Stimulated activated CD8-positive, alpha-beta memory T cell treated with anti-CD3 and anti-CD28 coated beads, Interleukin-7, amount 100 ng/mL, for 4 hours (primary cell): ENCODE measurements around the gene PKDCC.

Experiments
- DNase-seq, 2 donors: peaks; one replicate each; pipeline ENCODE4 v3.0.0-alpha.2; 2020; ENCODE audit warnings: low read depth in 2 of 2

The PKDCC gene

GRCh38 chr2:42047488-42048298 is at the start of gene PKDCC:
PKDCC (plus strand) TSS chr2:42048021; CDS start chr2:42048200, 179 bp downstream.
- peak in 1 of 2 donors; percentile 31 for DNase-seq

GRCh38 chr2:41998186-41999127 is 49.4 kb upstream of the PKDCC start:
- no peak for DNase-seq

- no peak for DNase-seq
Measured at GRCh38 chr2:41999128-41999480, 48.7 kb upstream of the PKDCC start.

GRCh38 chr2:41999592-42000281 is 48.1 kb upstream of the PKDCC start:
- no peak for DNase-seq

- no peak for DNase-seq
Measured at GRCh38 chr2:42001711-42002201, 46.1 kb upstream of the PKDCC start.

GRCh38 chr2:42007551-42007950 is 40.3 kb upstream of the PKDCC start:
- DNase-seq, result no peak

- DNase-seq, result no peak
Measured at GRCh38 chr2:42008241-42008921, 39.4 kb upstream of the PKDCC start.

GRCh38 chr2:42009657-42010580 is 37.9 kb upstream of the PKDCC start:
- no peak for DNase-seq

GRCh38 chr2:42010743-42011298 is 37.0 kb upstream of the PKDCC start:
- DNase-seq, result no peak

- DNase-seq, result no peak
Measured at GRCh38 chr2:42012137-42012536, 35.7 kb upstream of the PKDCC start.

- DNase-seq, result no peak
Measured at GRCh38 chr2:42012651-42013050, 35.2 kb upstream of the PKDCC start.

- no peak for DNase-seq
Measured at GRCh38 chr2:42013409-42013808, 34.4 kb upstream of the PKDCC start.

GRCh38 chr2:42021464-42021863 is 26.4 kb upstream of the PKDCC start:
- no peak for DNase-seq

- DNase-seq, result no peak
Measured at GRCh38 chr2:42025151-42025582, 22.7 kb upstream of the PKDCC start.

- no peak for DNase-seq
Measured at GRCh38 chr2:42026272-42026671, 21.5 kb upstream of the PKDCC start.

- DNase-seq, result no peak
Measured at GRCh38 chr2:42028571-42029148, 19.2 kb upstream of the PKDCC start.

GRCh38 chr2:42029171-42029570 is 18.6 kb upstream of the PKDCC start:
- DNase-seq, result no peak

- no peak for DNase-seq
Measured at GRCh38 chr2:42029639-42030199, 18.1 kb upstream of the PKDCC start.

- DNase-seq, result no peak
Measured at GRCh38 chr2:42030200-42030759, 17.5 kb upstream of the PKDCC start.
